Gastrocnemius medialis (tissue), 4 donors: Measurements from ENCODE around the gene CHID1. TPM values are rescaled to one million over a fixed set of nuclear protein-coding genes. Genes with fewer than 3 reads are reported as not detected.

Experiments used
- ATAC-seq, 2 donors: fragments of 150-250 bp; one replicate each; pipeline ENCODE4 v1.9.1; 2016
- DNase-seq, 2 donors: peaks; one replicate each; pipeline ENCODE4 v3.0.0-alpha.2; 2019
- H3K27ac ChIP-seq, 4 donors: fragments of 200-600 bp; sonication (generic); 1 replicate in 1 of 4; 2 replicates in 3 of 4; pipeline ENCODE4 v1.5.1; 2016 to 2018; ENCODE audit warnings: mild to moderate bottlenecking in 2 of 4, moderate library complexity in 1 of 4
- H3K27me3 ChIP-seq, 3 donors: fragments of 200-600 bp; sonication (generic) in 2 of 3; 1 replicate in 1 of 3; 2 replicates in 2 of 3; pipeline versions ENCODE4 v1.5.1 to v1.6.0; 2016 to 2019; ENCODE audit warnings: mild to moderate bottlenecking in 1 of 3, moderate library complexity in 1 of 3
- H3K36me3 ChIP-seq, 2 donors: fragments of 200-600 bp; sonication (generic) in 1 of 2; one replicate each; pipeline ENCODE4 v1.5.1; 2017 to 2018
- H3K4me1 ChIP-seq, 2 donors: fragments of 200-600 bp; sonication (generic) in 1 of 2; one replicate each; pipeline ENCODE4 v1.5.1; 2016 to 2017; ENCODE audit warnings: mild to moderate bottlenecking in 2 of 2
- H3K4me3 ChIP-seq, 4 donors: fragments of 200-600 bp; sonication (generic) in 3 of 4; 1 replicate in 1 of 4; 2 replicates in 3 of 4; pipeline ENCODE4 v1.5.1; 2016 to 2019; ENCODE audit warnings: mild to moderate bottlenecking in 2 of 4
- H3K9me3 ChIP-seq, 3 donors: fragments of 200-600 bp; sonication (generic) in 2 of 3; 1 replicate in 1 of 3; 2 replicates in 2 of 3; pipeline ENCODE4 v1.5.1; 2016 to 2019
- CTCF ChIP-seq, 5 experiments: fragments of 450-650 bp in 3 of 5; fragments of 200-600 bp in 2 of 5; sonication (generic) in 2 of 5; IDR thresholded peaks in 4 of 5; conservative IDR thresholded peaks in 1 of 5; 1 replicate in 4 of 5; 2 replicates in 1 of 5; pipeline ENCODE4 v1.5.1; 2016 to 2019; ENCODE audit warnings: antibody characterized with exemption in 5 of 5, mild to moderate bottlenecking in 3 of 5, moderate library complexity in 3 of 5
- POLR2A ChIP-seq, 2 donors: fragments of 450-650 bp; IDR thresholded peaks; one replicate each; pipeline ENCODE4 v1.6.1; 2017; ENCODE audit warnings: antibody characterized with exemption in 2 of 2, mild to moderate bottlenecking in 2 of 2, moderate library complexity in 2 of 2
- in situ Hi-C, 4 donors: fragments of 200-750 bp; cut with MboI; loops; one replicate each; pipeline versions ENCODE4 v1.15.0 to v1.8.0; 2017; ENCODE audit warnings: low sequenced_read_pairs in 4 of 4
- intact Hi-C: fragments of 100-400 bp; cut with DNase I; formaldehyde crosslinking; loops from one replicate; pipeline ENCODE4 v1.15.1; 2023; ENCODE audit warnings: low total_unique reads
- total RNA-seq, 4 donors: library from RNA; depleted of rRNA; stranded (reverse); fragments of >200 nt; gene quantifications; one replicate each; pipeline versions ENCODE4 v1.1.0 to v1.2.3, GENCODE V29; 2016

The CHID1 gene
- total RNA-seq, 4 donors from 2014 or later, result 23.3 to 43.2 (median 33.1) TPM

DNA sequence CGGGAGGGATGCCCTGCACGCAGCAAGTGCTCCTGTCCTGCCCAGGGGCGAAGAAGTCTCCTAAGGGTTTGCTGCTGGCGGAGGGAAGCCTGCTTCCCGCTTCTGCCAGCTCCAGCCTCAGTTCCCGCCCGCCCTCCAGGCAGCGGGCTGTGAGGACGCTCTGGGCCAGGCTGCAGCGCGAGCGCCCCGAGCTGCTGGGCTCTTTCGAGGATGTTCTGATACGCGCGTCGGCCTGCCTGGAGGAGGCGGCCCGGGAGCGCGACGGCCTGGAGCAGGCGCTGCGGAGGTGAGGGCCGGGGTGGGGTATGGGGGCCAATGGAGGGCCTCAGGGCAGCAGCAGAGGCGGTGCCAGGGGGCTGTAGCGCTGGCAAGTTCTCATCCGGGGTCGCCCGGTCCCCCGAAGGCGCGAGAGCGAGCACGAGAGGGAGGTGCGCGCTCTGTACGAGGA, 80.7 kb downstream of the CHID1 start:
- H3K27me3 ChIP-seq, result peaks cover 18 to 40% (median 38%) of the 10 kb centered on the region in 3 donors
- no peaks in the 10 kb centered on the region for H3K9me3 ChIP-seq
- peak overlapping the region; percentile 37 to 59 (median 47) for H3K4me3 ChIP-seq
- TF ChIP-seq POLR2A (IDR thresholded peaks at IDR 0.05) (peak; percentile 14 to 52), CTCF (IDR thresholded peaks at IDR 0.05 in 4 of 5, conservative IDR thresholded peaks at IDR 0.05 in 1 of 5) (no peak)
- no peak for DNase-seq
- intact Hi-C loops, result no loop called here
- H3K4me1 ChIP-seq, result peaks cover 19 to 39% of the 10 kb centered on the region in 2 donors
- peak overlapping the region in 3 of 4 donors; percentile 68 to 75 (median 69) for H3K27ac ChIP-seq
- no peak for ATAC-seq
- H3K36me3 ChIP-seq, result peaks cover 0 to 8% of the 10 kb centered on the region in 2 donors
- in situ Hi-C loops, result no loop called here

GRCh38 chr11:829176-829846, 81.3 kb downstream of the CHID1 start:
- peaks cover 18 to 40% (median 38%) of the 10 kb centered on the region in 3 donors for H3K27me3 ChIP-seq
- DNase-seq (peak in 1 of 2 donors; percentile 35), ATAC-seq (no peak)
- peak overlapping the region in 3 of 4 donors; percentile 68 to 75 (median 69) for H3K27ac ChIP-seq
- intact Hi-C loops (no loop called here), in situ Hi-C loops (no loop called here)
- TF ChIP-seq CTCF (IDR thresholded peaks at IDR 0.05 in 4 of 5, conservative IDR thresholded peaks at IDR 0.05 in 1 of 5) (no peak), POLR2A (IDR thresholded peaks at IDR 0.05) (no peak)
- H3K4me3 ChIP-seq, result peak overlapping the region; percentile 37 to 59 (median 47)
- H3K4me1 ChIP-seq, result peaks cover 13 to 38% of the 10 kb centered on the region in 2 donors
- no peaks in the 10 kb centered on the region for H3K9me3 ChIP-seq
- H3K36me3 ChIP-seq, result peaks cover 0 to 13% of the 10 kb centered on the region in 2 donors

DNA sequence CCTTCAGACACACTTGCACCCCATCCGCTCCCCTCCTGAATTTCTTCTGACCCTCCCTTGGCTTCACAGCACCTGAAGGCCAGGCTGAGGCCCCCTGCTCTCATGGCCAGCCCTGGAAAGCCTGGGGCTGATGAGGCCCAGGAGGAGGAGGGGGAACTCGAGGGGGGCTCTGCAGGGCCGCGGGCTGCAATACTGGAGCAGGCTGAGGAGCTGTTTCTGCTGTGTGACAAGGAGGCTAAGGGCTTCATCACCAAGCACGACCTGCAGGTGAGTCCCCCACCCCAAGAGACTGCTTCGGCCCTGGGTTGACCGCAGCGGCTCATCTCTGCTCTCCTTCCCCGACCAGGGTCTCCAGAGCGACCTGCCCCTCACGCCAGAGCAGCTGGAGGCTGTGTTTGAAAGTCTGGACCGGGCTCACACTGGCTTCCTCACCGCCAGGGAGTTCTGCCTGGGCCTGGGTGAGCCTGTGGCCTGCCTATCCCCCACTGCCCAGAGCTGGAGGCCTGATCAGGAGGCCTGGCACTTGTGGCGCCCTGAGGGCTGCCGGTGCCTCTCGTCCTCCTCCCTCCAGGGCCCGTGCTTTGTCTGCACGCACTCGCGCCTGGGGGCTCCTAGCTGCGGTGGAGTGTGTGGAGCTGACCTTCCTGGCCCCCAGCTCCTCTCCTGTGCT, 82.0 kb downstream of the CHID1 start:
- intact Hi-C loops, result no loop called here
- in situ Hi-C loops, result no loop called here
- Histone ChIP-seq H3K36me3 (peaks cover 0 to 20% of the 10 kb centered on the region in 2 donors), H3K9me3 (no peaks in the 10 kb centered on the region), H3K27me3 (peaks cover 18 to 40% (median 38%) of the 10 kb centered on the region in 3 donors), H3K27ac (peak overlapping the region; percentile 20 to 75 (median 68)), H3K4me3 (peak overlapping the region; percentile 37 to 59 (median 47)), H3K4me1 (peaks cover 7 to 37% of the 10 kb centered on the region in 2 donors)
- DNase-seq (no peak), ATAC-seq (no peak)
- TF ChIP-seq CTCF (IDR thresholded peaks at IDR 0.05 in 4 of 5, conservative IDR thresholded peaks at IDR 0.05 in 1 of 5) (no peak), POLR2A (IDR thresholded peaks at IDR 0.05) (no peak)

GRCh38 chr11:827897-828192, 82.8 kb downstream of the CHID1 start, which contains the start of gene CRACR2B:
Gene CRACR2B, plus strand, starts transcription at chr11:827919. Its CDS starts 689 bp downstream, at chr11:828608.
- intact Hi-C loops (no loop called here), in situ Hi-C loops (no loop called here)
- DNase-seq (no peak), ATAC-seq (no peak)
- peaks cover 18 to 40% (median 38%) of the 10 kb centered on the region in 3 donors for H3K27me3 ChIP-seq
- H3K27ac ChIP-seq, result peak within 1 kb of the TSS; percentile 52 to 75 (median 68)
- no peak for TF ChIP-seq CTCF (IDR thresholded peaks at IDR 0.05 in 4 of 5, conservative IDR thresholded peaks at IDR 0.05 in 1 of 5)
- no peak for TF ChIP-seq POLR2A (IDR thresholded peaks at IDR 0.05)
- H3K36me3 ChIP-seq, result peaks cover 0 to 27% of the 10 kb centered on the region in 2 donors
- no peaks in the 10 kb centered on the region for H3K9me3 ChIP-seq
- peak within 1 kb of the TSS; percentile 28 to 54 (median 46) for H3K4me3 ChIP-seq
- H3K4me1 ChIP-seq, result peaks cover 4 to 39% of the 10 kb centered on the region in 2 donors
